ENCODE data around the gene PDCD10.

DNA sequence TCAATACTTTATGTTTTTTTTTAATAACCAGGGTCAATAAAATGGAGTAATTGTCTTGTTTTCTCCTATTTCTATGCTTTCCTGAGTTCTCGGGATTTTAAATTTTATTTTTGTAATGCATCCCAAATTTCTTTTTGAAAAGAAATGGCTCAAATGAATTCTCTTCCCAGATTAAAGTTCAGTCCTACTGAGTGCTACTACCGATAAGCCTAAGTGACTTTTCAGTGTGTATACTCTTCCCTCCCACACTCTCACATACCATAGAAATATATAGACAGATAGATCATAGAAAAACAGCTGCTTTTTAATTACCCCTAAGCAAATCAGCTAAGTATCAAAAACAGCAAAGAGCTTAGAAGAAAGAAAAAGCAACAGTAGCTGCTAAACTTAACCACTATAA is 2.3 kb upstream of the PDCD10 start:
- TF ChIP-seq ZNF521 (tag by site-specific recombination; IDR thresholded peaks at IDR 0.05) (no peak), CTCF (tag by site-specific recombination; IDR thresholded peaks at IDR 0.05) (no peak), ZFP69B (tag by site-specific recombination; IDR thresholded peaks at IDR 0.05) (no peak)
